GM12892 (cell line): ENCODE measurements around the gene TMPRSS2.

Experiments
- POLR2A ChIP-seq: IDR thresholded peaks from 2 replicates; pipeline ENCODE4 v1.6.1; 2011; ENCODE audit warnings: low read depth, low read length, control low read depth
- TAF1 ChIP-seq: IDR thresholded peaks from 2 replicates; pipeline ENCODE4 v1.6.1; 2011; ENCODE audit warnings: low read depth, mild to moderate bottlenecking, control low read depth, low read length, borderline replicate concordance

DNA sequence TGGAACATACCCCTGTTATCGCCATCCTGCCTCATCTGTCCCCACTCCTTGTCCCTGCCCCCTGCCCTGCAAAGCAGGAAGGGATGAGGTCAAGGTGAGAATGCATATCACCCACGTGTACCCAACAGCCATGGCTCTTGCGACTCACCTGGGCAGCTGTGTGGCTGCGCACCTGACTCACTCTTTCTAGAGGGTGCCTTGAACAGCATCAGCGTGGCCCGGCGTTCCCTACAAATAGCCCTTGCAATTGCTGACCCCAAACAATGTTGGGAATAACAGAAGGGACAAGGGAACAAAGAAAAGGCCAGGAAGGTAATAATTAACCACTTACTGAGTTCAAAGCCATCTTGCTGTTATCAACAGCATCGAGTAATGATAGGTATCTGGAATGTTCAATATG lies 10.2 kb downstream of the TMPRSS2 start:
- TF ChIP-seq TAF1 (no peak), POLR2A (no peak)
